ENCODE data around the gene INAVA.

The INAVA gene

DNA sequence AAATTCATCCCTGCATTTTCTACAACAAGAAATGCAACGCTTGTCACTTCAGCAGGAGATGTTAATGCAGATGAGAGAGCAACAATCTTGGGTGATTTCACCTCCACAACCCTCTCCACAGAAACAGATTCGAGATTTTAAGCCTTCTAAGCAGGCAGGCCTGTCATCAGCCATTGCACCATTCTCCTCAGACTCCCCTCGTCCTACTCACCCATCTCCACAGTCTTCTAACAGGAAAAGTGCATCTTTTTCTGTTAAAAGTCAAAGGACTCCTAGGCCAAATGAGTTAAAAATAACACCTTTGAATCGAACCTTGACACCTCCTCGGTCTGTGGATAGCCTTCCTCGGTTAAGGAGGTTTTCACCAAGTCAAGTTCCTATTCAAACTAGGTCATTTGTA lies 45.3 kb upstream of the INAVA start:
- Histone ChIP-seq H3K27ac (ENCODE audit: low read depth, low read length) (no peak overlapping the region), H3K4me2 (ENCODE audit: low read length) (no peak overlapping the region), H3K36me3 (ENCODE audit: control insufficient read depth, low read length) (peaks cover 49% of the 10 kb centered on the region), H3K9me3 (ENCODE audit: control insufficient read depth, insufficient read depth, low read length) (no peaks in the 10 kb centered on the region), H3K9me2 (replicated peaks; ENCODE audit: control insufficient read depth, low read length) (no peaks in the 10 kb centered on the region), H3K4me1 (ENCODE audit: control insufficient read depth, low read length) (no peaks in the 10 kb centered on the region), H3K4me3 (ENCODE audit: low read length) (no peak overlapping the region), H3F3A (ENCODE audit: control insufficient read depth, insufficient read depth) (no peaks in the 10 kb centered on the region), H3K27me3 (ENCODE audit: control insufficient read depth, low read length) (no peaks in the 10 kb centered on the region), H4K20me1 (ENCODE audit: control insufficient read depth, insufficient read depth, low read depth, low read length) (no peaks in the 10 kb centered on the region), H3K79me2 (ENCODE audit: control insufficient read depth, low read length) (no peaks in the 10 kb centered on the region)
- no peak for TF ChIP-seq EZH2phosphoT487 (IDR thresholded peaks at IDR 0.05; ENCODE audit: borderline replicate concordance, low read length)
- TF ChIP-seq, protein P1, sequence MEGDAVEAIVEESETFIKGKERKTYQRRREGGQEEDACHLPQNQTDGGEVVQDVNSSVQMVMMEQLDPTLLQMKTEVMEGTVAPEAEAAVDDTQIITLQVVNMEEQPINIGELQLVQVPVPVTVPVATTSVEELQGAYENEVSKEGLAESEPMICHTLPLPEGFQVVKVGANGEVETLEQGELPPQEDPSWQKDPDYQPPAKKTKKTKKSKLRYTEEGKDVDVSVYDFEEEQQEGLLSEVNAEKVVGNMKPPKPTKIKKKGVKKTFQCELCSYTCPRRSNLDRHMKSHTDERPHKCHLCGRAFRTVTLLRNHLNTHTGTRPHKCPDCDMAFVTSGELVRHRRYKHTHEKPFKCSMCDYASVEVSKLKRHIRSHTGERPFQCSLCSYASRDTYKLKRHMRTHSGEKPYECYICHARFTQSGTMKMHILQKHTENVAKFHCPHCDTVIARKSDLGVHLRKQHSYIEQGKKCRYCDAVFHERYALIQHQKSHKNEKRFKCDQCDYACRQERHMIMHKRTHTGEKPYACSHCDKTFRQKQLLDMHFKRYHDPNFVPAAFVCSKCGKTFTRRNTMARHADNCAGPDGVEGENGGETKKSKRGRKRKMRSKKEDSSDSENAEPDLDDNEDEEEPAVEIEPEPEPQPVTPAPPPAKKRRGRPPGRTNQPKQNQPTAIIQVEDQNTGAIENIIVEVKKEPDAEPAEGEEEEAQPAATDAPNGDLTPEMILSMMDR (IDR thresholded peaks at IDR 0.05; ENCODE audit: low read depth, low read length, poor library complexity, severe bottlenecking) = no peak

DNA sequence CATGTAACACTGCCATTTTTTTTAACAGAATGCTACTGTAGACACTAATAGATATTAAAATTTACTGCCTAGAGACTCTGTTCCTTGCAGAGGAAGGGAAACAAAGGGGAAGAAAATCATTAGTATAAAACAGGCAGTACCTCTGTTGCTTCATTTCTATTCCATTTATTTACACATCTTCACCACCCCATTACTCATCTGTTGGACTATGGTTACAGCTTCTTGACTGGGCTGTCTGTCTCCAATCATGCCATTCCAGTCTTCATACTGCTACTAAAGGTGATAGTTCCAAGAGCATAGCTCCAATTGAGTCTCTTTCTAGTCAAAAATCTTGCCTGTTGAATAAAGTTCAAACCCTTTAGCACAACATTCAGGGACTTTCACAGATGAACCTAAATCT lies 44.1 kb upstream of the INAVA start:
- Histone ChIP-seq H3K27me3 (ENCODE audit: control insufficient read depth, low read length) (no peaks in the 10 kb centered on the region), H3K4me3 (ENCODE audit: low read length) (no peak overlapping the region), H3K9me2 (replicated peaks; ENCODE audit: control insufficient read depth, low read length) (no peaks in the 10 kb centered on the region), H4K20me1 (ENCODE audit: control insufficient read depth, insufficient read depth, low read depth, low read length) (no peaks in the 10 kb centered on the region), H3K4me2 (ENCODE audit: low read length) (no peak overlapping the region), H3F3A (ENCODE audit: control insufficient read depth, insufficient read depth) (no peaks in the 10 kb centered on the region), H3K27ac (ENCODE audit: low read depth, low read length) (no peak overlapping the region), H3K4me1 (ENCODE audit: control insufficient read depth, low read length) (no peaks in the 10 kb centered on the region), H3K79me2 (ENCODE audit: control insufficient read depth, low read length) (no peaks in the 10 kb centered on the region), H3K36me3 (ENCODE audit: control insufficient read depth, low read length) (peaks cover 49% of the 10 kb centered on the region), H3K9me3 (ENCODE audit: control insufficient read depth, insufficient read depth, low read length) (no peaks in the 10 kb centered on the region)
- no peak for TF ChIP-seq EZH2phosphoT487 (IDR thresholded peaks at IDR 0.05; ENCODE audit: borderline replicate concordance, low read length)
- TF ChIP-seq, protein P1 (IDR thresholded peaks at IDR 0.05; ENCODE audit: low read depth, low read length, poor library complexity, severe bottlenecking) = no peak

DNA sequence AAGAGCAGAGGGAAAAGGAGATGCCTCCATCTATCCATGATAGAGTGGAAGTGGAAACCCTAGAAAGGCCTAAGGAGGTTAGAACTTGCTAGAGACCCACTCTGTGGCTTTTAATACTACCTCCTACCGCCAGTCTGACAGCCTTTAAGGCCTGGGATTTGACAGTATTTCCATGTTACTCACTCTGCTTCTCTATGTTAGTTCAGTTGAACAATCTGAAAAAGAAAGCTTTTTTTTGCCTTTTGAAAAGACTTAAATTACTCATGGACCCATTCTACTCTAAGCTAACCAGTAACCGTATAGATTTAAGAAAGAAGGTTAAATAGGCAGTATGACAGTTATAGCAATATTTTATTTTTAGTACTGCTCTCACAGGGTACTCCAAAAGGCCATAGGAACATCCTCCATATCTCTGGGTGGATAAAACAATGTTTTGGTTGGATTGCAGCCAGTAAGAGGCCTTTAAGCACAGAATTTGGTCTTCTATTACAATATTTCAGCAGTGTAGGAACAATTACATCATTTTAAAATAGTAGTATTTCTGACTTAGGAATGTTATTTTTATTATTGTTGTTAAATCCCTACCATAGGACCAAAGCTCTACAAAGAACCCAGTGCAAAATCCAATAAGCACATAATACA lies 37.9 kb upstream of the INAVA start:
- Histone ChIP-seq H3K27me3 (ENCODE audit: control insufficient read depth, low read length) (no peaks in the 10 kb centered on the region), H3K4me2 (ENCODE audit: low read length) (no peak overlapping the region), H3K4me3 (ENCODE audit: low read length) (no peak overlapping the region), H4K20me1 (ENCODE audit: control insufficient read depth, insufficient read depth, low read depth, low read length) (no peaks in the 10 kb centered on the region), H3K4me1 (ENCODE audit: control insufficient read depth, low read length) (no peaks in the 10 kb centered on the region), H3K36me3 (ENCODE audit: control insufficient read depth, low read length) (peaks cover 38% of the 10 kb centered on the region), H3K9me2 (replicated peaks; ENCODE audit: control insufficient read depth, low read length) (no peaks in the 10 kb centered on the region), H3K9me3 (ENCODE audit: control insufficient read depth, insufficient read depth, low read length) (no peaks in the 10 kb centered on the region), H3K27ac (ENCODE audit: low read depth, low read length) (no peak overlapping the region), H3F3A (ENCODE audit: control insufficient read depth, insufficient read depth) (no peaks in the 10 kb centered on the region), H3K79me2 (ENCODE audit: control insufficient read depth, low read length) (no peaks in the 10 kb centered on the region)
- TF ChIP-seq EZH2phosphoT487 (IDR thresholded peaks at IDR 0.05; ENCODE audit: borderline replicate concordance, low read length) = no peak
- TF ChIP-seq, protein P1 (IDR thresholded peaks at IDR 0.05; ENCODE audit: low read depth, low read length, poor library complexity, severe bottlenecking) = no peak

Measured in DOHH2 (cell line).